GM18951 (cell line): ENCODE data around the gene STRA8.

Experiments used
- POLR2A ChIP-seq: IDR thresholded peaks from 4 replicates; pipeline ENCODE4 v1.6.1; 2011; ENCODE audit warnings: mild to moderate bottlenecking; ENCODE audit not compliant: insufficient read length, insufficient read depth; ENCODE audit errors: extremely low read depth
- in situ Hi-C: fragments of 300-500 bp; cut with MboI; formaldehyde crosslinking; loops from one replicate; pipeline ENCODE4 v1.12.0; 2022; ENCODE audit warnings: low sequenced_read_pairs, mixed read lengths, inconsistent platforms; ENCODE audit not compliant: unreplicated experiment

STRA8 gene

DNA sequence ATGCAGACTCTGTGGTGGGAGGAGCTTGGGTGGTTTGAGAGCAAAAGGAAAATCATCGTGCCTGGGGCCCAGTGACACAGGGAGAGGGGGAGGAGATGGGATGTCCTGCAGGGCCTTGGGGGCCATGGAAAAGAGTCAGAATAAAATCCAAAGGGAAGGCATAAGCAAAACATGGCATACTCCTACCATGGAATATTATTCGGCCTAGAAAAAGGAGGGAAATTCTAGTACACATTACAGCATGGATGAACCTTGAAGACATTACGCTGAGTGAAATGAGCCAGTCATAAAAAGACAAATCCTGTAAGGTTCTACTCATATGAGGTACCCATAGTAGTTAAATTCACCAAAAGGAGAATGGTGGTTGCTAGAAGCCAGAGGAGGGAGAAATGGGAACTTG, 38.7 kb downstream of the STRA8 start:
- no peak for TF ChIP-seq POLR2A
- in situ Hi-C loops, result no loop called here

DNA sequence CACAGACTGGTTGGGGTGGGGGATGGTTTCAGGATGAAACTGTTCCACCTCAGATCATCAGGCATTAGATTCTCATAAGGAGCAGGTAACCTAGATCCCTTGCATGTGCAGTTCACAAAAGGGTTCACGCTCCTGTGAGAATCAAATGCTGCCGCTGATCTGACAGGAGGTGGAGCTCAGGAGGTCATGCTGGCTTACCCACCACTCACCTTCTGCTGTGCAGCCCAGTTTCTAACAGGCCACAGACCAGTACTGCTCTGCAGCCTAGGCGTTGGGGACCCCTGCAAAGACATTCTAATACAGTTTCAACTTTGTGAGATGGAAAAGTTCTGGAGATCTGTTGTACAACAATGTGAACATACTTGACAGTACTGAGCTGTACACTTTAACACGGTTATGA, 39.9 kb downstream of the STRA8 start:
- in situ Hi-C loops, result no loop called here
- TF ChIP-seq POLR2A, result no peak

GRCh38 chr7:135274495-135275268, 41.0 kb downstream of the STRA8 start:
- in situ Hi-C loops, result no loop called here
- TF ChIP-seq POLR2A, result no peak

DNA sequence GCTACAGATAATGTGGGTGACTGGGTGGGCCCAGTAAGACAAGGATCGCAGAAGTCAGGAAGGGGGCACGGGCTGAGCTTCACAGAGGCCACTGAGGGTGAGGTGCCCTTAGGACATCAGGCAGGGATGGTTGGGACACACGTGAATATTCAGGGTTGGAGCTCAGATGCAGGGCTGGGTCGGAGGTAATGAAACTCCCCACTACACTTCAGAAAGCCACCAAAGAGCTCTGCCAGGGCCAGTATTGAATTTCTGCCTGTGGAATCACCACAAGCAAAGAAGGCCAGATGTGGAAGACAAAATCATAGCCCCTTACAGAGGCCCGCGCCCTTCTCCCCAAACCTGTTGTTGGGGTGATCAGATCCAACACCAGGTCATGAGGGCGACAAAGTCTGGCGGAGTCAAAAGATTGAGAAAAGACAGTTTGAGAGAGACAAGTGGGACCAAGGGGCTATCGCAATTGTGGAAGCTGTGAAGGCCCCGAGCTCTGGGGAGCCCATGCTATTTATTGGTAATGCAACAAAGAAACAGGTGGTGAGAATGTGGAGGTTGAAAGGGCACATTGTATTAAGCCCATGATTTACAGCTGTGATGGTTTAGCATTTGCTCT, 42.4 kb downstream of the STRA8 start:
- in situ Hi-C loops, result no loop called here
- no peak for TF ChIP-seq POLR2A

DNA sequence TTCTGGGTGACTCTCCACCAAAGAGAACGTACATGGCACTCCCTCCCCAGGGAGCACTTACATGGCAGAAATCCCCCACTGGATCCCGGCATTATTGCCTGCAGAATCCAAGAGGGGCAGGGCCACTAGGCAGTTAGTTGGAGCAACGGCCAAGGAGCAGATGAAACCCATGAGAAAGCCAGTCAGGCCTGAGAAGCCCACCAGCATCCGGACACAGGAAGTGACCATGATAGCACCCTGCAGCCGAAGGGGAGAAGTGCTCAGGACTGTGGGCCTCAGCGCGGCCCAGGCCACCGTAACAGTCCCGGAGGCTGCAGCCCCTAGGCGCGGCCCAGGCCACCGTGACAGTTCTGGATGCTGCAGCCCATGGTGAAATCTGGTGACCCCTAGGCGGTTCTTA, 43.5 kb downstream of the STRA8 start:
- in situ Hi-C loops, result no loop called here
- TF ChIP-seq POLR2A, result no peak

- in situ Hi-C loops, result loop anchor here (10.0 kb wide), 1 partner anchor 273 kb away; the partner anchor contains the start of gene NUP205
- no peak for TF ChIP-seq POLR2A
Observed at GRCh38 chr7:135281363-135281949, 47.8 kb downstream of the STRA8 start.

DNA sequence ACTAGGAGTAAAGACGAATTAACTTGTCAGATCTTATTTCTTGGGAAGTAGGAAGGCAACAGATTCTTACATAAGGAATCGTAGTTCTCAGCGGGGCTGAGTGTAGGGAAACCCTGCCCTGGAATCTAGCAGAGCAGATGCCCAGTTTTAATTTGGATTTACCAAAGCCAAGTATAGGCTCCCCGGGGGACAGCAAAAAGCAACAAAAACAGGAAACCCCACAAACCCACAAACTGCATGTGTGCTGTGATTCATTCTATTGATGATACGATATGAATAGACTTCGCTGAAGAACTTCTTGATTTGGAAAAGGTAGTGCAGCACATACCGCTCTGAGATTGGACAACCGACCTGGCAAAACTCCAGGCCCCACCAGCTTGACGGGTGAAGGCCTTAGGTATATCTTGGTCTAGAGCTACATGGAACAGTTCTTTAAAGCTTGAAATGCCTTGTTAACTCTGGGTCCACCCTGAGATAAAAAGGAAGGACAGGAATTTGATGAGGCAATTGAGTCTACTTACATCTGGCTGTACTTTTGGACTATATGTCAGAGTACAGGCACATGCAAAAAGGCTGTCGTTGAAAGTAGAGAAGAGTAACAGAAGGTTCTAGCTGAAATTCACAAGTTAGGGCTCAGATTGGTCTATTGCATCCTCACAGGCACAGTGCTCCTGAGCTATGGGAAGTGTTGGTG, 49.1 kb downstream of the STRA8 start:
- in situ Hi-C loops, result loop anchor here (10.0 kb wide), 1 partner anchor 272 kb away; the partner anchor contains the start of gene NUP205
- no peak for TF ChIP-seq POLR2A

GRCh38 chr7:135283959-135284638, 50.5 kb downstream of the STRA8 start:
- in situ Hi-C loops, result loop anchor here (10.0 kb wide), 1 partner anchor 271 kb away; the partner anchor contains the start of gene NUP205
- no peak for TF ChIP-seq POLR2A

DNA sequence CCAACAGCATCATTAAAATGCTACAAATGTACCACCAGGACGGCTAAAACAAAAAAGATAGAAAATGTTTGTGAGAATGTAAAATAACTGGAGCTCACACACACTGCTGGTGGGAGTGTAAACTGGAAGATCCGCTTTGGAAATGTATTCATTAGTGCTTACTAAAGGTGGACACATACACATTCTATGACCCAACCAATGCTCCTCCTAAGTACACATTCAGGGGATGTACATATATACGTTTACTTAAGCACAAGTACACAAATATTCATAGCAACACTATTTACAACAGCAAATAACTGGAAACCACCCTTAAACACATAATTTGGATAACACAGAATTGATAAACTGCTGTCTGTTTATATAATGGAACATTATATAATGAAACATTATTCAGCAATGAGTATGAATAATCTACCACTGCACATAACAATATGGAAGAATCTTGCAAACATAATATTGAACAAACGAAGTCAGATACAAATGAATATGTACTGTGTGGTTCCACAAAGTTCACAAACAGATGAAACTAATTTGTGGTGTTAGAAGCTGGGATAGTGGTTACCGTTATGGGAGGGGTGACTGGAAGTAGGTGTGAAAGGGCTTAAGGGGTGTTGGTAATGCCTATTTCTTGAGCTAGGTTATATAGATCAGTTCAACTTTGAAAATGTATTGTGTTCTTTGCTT, 52.1 kb downstream of the STRA8 start:
- TF ChIP-seq POLR2A, result no peak
- in situ Hi-C loops, result loop anchor here (10.0 kb wide), 1 partner anchor 269 kb away; the partner anchor contains the start of gene NUP205

- TF ChIP-seq POLR2A, result no peak
- in situ Hi-C loops, result loop anchor here (10.0 kb wide), 1 partner anchor 268 kb away; the partner anchor contains the start of gene NUP205
Observed at GRCh38 chr7:135286876-135287275, 53.2 kb downstream of the STRA8 start.

GRCh38 chr7:135290594-135290993, 57.0 kb downstream of the STRA8 start:
- TF ChIP-seq POLR2A, result no peak
- in situ Hi-C loops, result no loop called here

GRCh38 chr7:135291809-135292253, 58.2 kb downstream of the STRA8 start:
- in situ Hi-C loops, result no loop called here
- no peak for TF ChIP-seq POLR2A

DNA sequence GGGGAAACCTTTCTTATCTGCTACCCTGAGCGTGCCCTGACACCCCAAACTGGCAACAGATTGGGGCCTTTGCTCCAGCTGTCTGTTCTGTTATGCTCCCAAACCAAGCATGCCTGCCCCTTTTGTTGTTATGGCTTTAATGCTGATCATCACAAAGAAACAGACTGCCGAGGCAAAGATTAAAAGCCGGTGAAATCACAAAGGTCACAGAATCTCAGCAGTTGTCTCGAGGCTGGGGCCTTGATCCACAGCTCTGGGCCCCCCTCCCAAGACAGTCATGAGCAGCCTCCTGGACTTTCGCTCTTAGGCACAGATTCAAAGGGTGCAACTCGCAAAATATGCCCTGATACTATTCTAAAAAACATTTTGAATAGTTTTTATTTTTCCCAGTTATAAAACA, 65.6 kb downstream of the STRA8 start:
- no peak for TF ChIP-seq POLR2A
- in situ Hi-C loops, result no loop called here
